Esophagus squamous epithelium (tissue), 4 donors: ENCODE data around the gene DNAL1.

Experiments
- CTCF ChIP-seq, 6 experiments: fragments of 450-650 bp in 4 of 6; fragments of 200-600 bp in 2 of 6; sonication (generic) in 2 of 6; IDR thresholded peaks; one replicate each; pipeline ENCODE4 v1.5.1; 2016 to 2019; ENCODE audit warnings: antibody characterized with exemption in 6 of 6, mild to moderate bottlenecking in 4 of 6, moderate library complexity in 4 of 6
- POLR2A ChIP-seq, 4 donors: fragments of 450-650 bp; IDR thresholded peaks; one replicate each; pipeline ENCODE4 v1.6.1; 2017; ENCODE audit warnings: antibody characterized with exemption in 4 of 4, mild to moderate bottlenecking in 4 of 4, moderate library complexity in 3 of 4

- TF ChIP-seq CTCF (IDR thresholded peaks at IDR 0.05), result no peak
- no peak for TF ChIP-seq POLR2A (IDR thresholded peaks at IDR 0.05)
Observed at GRCh38 chr14:73739899-73740617, 95.3 kb downstream of the DNAL1 start.
